ENCODE results near the gene NAP1L4.

The NAP1L4 gene

GRCh38 chr11:2961080-2961479 is 31.0 kb downstream of the NAP1L4 start:
- no peak for DNase-seq (ENCODE audit: low read depth in 2 of 3, low spot score in 2 of 3)

DNA sequence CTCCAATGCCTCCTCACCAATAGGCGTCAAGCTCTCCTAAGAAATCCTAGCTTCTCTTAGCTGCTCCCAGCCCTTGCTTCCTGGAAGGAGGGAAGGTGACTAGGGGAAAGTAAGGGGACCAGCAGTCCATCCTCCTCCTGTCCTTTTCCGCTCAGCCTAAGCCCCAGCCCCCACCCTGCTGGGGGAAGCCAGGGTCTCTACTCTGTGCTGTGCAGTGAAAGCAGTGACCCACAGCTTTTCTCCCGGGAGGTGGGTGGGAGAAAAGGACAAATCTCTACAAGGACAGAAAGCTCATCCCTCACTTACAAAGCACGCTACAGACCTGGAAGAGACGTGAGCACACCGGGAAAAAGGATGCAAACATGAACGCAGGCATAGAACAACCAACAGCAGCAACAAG is 32.0 kb downstream of the NAP1L4 start:
- DNase-seq (ENCODE audit: low read depth in 2 of 3, low spot score in 2 of 3): no peak

- no peak for DNase-seq (ENCODE audit: low read depth in 2 of 3, low spot score in 2 of 3)
Measured at GRCh38 chr11:2958251-2958650, 33.9 kb downstream of the NAP1L4 start.

- no peak for DNase-seq (ENCODE audit: low read depth in 2 of 3, low spot score in 2 of 3)
Measured at GRCh38 chr11:2955906-2956476, 36.1 kb downstream of the NAP1L4 start.

- DNase-seq (ENCODE audit: low read depth in 2 of 3, low spot score in 2 of 3): no peak
Measured at GRCh38 chr11:2954263-2954662, 37.9 kb downstream of the NAP1L4 start.

DNA sequence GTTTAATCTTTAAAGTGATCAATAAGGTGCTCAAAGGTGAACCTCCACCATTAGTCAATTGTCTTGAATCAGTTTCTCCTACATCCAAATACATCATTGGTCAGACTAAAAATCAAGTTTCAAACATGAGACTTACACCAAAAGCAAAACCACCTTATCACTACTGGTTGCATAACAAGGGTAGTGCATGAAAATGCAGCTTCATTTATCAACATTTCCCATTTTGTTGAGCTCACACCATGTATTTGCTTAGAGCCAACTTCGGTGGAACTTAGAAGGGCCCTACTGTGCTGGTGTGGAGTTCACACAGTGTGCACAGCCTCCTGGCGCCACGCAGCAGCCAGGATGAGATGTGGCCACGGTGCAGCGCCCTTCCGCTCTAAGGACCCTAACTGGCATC is 39.8 kb downstream of the NAP1L4 start:
- DNase-seq (ENCODE audit: low read depth in 2 of 3, low spot score in 2 of 3): no peak

DNA sequence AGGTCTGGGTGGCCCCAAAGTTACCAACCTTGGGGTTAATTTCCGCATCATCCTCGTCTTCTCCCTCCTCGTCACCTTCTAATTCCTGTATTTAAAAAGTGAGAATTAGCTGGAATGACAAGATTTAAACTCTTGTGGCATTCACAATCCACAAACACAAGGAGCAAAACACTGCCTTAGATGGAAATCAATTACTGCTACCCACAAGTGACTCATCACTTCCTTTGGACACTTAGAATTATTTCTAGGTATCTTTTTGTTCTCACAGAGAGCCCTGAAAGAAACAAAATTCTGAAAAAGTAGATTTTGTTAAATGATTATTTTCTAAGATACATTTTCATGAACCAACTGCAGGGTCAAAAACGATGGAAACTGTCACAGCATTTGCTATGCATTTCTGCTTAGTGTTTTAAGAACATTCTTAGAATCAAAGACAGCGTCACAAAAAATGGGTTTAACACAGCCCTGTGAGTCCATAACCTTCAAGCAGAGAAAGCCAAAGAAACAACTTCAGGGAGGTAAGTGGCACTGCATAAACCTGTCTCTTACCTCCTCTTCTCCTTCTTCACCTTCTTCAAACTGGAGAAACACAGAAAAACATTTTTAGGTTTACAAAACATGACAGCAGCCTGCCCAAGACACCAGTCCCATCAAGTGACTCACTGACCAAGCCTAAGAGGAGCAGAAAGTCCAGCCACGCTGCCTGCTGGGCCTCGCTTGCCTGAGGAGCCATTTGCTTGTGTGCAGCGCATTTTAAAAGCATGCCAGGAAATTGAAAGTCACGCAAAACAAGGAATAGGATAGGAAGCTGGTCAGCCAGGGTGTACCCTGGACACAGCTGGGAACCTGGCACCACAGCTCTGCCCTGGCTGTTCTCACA is 40.7 kb downstream of the NAP1L4 start:
- DNase-seq (ENCODE audit: low read depth in 2 of 3, low spot score in 2 of 3): no peak

DNA sequence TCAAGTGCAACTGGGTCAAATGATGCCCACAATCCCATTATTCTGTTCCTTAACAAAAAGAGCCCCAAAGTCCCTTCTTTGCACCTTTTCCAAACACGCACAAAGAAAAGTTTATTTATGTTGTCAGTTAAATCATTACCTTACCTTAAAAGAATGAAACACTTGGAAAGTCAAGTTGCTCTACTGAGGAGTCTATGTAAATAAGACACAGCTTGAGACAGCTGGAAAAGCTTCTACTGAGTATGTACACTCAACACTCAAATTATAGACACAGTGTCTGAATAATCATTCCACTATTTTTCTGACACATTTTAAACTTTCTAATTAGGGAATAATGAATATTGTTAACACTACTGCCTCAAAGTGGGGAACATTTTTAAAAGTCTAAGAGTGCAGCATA is 41.3 kb downstream of the NAP1L4 start:
- DNase-seq (ENCODE audit: low read depth in 2 of 3, low spot score in 2 of 3): no peak

DNA sequence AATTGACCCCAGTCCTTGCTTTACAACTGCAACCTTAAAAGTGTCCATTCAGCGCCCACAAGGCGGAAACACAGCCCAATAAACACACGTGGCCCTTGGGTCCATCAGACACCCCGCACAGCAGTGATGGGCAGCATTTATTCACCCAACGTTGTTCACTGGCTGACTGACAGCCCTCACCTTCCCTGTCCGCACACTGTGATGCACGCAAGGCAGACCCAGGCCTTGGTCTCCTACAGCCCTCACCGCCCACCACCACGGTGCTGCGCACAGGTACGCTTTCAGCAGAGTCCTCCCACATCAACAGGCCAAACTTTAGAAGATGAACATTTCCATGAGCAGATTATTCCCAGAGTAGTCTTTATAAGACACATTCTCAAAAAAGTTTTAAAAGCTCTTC is 42.2 kb downstream of the NAP1L4 start:
- DNase-seq (ENCODE audit: low read depth in 2 of 3, low spot score in 2 of 3): no peak

- DNase-seq (ENCODE audit: low read depth in 2 of 3, low spot score in 2 of 3): no peak
Measured at GRCh38 chr11:2947744-2948143, 44.4 kb downstream of the NAP1L4 start.

DNA sequence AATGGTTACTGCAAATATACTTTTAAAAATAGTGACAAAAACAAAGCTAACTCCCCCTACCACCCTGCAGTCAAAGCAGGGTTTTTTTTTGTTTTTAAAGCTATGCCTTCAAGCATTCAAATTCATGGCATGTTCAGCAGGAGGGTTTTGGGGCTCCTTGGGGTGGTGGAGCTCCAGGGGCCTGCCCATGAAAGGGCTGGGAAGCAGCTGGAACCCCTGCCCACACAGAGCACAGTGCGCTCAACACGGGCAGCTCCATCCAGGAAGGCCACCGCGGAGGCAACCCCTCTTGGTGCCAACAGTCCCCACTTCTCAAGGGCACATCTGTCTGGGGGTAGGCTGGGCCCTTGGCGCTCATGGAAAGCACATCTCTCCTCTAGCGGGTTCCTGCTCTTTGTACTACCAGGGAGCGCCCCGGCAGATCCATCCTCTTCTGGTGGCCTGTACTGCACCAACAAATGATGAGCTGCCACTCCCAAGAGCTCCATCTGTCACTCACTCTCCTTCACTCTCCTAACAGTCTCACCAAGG is 46.3 kb downstream of the NAP1L4 start:
- no peak for DNase-seq (ENCODE audit: low read depth in 2 of 3, low spot score in 2 of 3)

DNA sequence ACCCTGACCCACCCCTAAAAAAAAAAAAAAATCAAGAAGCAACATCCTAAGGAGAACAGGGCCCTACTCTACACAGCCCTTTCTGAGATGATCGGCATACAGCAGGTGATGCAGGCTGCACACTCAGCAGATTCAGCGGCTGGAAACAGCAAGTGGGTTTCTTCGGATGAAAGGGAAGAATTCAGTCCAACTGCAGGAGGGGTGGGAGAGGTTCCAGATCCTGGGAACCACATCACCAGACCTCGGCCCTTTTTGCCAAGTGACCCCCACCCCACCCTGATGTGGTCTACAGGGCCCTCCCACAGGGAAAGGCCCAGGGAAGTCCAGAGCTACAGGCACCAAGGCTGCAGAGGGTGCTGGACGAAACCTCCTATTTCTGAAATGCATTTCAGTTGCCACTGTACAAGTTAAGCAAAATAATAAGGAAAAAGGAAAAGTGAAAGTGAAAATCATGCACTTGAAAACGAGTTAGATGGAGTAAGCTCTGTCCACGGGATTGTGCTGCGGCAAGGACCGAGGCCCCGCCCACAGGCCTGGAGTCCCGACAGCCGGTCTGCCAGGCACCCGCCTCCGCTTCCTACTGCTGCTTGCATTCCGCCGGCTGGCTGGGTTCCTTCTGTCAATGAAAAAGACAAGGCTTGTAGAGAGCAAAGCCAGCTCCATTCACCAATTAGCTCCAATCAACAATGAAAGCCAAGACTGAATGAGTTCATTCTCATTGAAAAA is 46.9 kb downstream of the NAP1L4 start:
- no peak for DNase-seq (ENCODE audit: low read depth in 2 of 3, low spot score in 2 of 3)

DNA sequence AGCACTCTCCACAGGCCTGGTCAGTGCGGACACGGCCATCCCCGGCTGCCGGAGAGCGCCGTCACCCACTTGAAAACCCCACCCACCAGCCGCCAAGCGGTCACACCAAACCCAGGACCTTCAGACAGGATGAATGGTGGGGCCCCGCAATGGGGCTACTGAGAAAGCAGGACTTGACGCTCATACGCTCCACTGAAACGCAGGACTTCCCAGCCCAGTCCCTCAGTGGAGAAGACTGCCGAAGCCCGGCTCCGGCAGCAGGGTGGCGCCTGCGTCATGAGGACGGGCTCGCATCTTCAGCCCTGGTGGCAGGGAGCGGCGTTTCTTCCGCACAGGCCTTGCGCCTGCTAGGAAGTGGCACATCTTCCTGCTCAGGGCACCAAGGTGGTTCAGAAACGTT is 47.6 kb downstream of the NAP1L4 start:
- DNase-seq (ENCODE audit: low read depth in 2 of 3, low spot score in 2 of 3): no peak

DNA sequence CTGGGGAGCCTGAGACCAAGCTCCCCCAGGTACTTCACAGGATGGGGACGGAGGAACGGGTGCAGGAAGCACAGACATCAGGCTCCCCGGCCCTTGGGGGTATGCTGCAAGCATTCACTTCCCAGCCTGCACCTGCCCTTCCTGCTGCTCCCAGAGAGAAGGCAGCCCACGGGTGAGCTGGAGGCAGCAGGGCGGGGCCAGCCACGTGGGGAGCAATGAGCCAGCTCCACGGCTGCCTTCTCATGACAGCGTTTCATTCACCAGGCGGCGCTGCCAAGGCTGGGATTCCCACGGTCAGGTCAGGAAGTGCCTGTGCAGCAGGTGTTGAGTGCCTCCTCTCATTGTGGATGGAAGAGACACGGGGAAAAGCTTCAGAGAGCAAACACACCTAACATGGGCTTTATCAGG is 48.4 kb downstream of the NAP1L4 start:
- no peak for DNase-seq (ENCODE audit: low read depth in 2 of 3, low spot score in 2 of 3)

GRCh38 chr11:2942872-2943710 is 49.0 kb downstream of the NAP1L4 start:
- DNase-seq (ENCODE audit: low read depth in 2 of 3, low spot score in 2 of 3): no peak

DNA sequence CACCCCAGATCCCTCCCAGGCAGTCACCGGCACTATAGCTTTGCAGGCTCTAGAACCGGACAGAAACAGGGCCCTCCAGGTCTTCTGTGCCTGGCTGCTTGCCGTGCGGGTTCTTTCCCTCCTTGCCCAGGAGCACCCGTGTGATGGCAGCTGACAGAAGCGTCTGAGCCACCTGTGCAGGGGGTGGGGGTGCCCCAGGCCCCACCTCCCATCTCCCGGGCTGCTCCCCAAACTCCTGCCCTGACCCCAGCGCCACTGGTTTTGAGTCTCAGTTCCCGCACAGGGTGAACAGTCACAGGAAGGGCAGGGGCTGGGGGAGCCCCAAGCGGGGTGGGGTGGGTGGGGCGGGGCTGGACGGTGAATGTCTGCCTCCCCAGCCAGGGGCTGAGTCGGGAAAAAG is 49.7 kb downstream of the NAP1L4 start:
- DNase-seq (ENCODE audit: low read depth in 2 of 3, low spot score in 2 of 3): no peak

DNA sequence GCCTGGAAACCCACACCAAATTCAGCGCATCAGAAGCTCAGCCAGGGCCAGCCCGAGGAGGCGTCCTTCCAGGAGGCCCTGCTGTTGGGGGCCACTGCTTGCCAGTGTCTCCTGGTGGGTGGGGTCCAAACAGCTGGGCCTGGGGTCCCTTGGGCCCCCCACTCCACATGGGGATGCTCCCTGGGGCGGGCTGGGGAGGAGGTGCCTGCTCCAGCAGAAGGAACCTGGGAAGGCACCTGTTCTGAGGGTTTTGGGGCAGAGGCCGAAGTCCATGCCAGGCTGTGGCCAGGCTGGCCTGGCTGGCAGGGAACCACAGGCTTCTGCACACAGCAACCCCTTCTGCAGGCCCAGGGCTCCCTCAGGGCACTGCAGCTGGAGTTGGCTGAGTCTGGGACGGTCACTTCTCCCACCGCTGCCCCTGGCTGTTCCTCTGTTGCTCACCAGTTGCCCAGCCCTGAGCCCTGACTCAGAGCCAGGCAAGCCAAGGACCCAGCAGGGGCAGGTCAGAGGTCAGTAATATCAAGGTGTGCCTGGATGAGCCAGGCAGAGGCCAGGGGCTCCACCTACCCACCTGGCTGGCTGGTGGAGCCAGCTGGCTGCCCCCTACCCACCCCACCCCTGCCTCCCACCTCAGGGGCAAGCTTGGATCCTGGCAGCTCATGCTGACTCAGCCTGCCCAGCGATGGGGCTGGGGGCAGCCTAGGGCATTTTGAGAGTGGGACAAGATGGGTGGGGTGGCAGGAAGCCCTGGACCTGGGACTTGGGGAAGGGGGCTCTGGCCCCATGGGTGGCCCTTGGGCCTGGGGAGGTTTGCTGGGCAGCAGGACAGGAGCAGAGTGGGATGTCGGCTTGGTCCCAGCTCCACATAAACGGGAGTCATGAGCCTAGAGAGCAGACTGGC is 51.0 kb downstream of the NAP1L4 start:
- DNase-seq (ENCODE audit: low read depth in 2 of 3, low spot score in 2 of 3): no peak

DNA sequence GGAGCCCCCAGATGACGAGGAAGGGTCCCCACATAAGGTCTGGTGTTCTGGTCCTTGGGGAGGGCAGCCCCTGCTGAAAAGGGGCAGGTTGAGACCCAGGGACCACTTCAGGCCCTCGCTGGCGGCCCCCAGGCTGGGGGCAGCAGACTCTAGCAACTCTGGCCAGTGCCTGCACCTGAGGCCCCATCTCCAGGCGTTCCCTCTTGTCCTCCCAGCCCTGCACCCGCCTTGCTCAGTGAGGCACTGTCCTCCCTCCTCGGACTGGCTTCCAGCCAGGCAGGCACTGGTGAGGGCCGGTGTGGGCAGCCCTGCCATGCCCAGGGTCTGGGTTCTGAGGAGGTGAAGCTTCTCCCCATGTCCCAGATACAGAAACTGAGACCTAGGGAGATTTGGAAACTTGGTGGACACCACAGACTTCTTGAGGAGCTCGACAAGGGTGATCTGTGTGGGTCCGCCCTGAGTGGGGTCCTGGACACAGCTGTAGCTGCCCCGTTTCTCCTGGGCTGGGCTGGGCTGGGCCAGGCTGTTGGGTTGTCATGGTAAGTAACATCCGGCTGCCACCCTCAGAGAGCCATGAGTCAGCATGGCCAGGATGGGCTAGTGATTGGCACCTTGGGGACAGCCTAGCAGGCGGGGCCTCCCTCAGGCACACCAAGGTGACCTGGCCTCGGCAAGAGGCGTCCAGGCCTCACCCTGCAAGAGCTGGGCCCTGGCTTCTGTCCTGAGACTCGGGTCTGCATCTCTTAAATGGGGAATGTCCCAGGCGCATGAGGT is 51.8 kb downstream of the NAP1L4 start:
- DNase-seq (ENCODE audit: low read depth in 2 of 3, low spot score in 2 of 3): no peak
